Measurements from ENCODE around the gene FOXO3B.
"Not testable (repeated sequence)": the region's sequence is repeated elsewhere in the genome, so short reads cannot be mapped to it uniquely, and the experiment has no call there.

Gene FOXO3B

DNA sequence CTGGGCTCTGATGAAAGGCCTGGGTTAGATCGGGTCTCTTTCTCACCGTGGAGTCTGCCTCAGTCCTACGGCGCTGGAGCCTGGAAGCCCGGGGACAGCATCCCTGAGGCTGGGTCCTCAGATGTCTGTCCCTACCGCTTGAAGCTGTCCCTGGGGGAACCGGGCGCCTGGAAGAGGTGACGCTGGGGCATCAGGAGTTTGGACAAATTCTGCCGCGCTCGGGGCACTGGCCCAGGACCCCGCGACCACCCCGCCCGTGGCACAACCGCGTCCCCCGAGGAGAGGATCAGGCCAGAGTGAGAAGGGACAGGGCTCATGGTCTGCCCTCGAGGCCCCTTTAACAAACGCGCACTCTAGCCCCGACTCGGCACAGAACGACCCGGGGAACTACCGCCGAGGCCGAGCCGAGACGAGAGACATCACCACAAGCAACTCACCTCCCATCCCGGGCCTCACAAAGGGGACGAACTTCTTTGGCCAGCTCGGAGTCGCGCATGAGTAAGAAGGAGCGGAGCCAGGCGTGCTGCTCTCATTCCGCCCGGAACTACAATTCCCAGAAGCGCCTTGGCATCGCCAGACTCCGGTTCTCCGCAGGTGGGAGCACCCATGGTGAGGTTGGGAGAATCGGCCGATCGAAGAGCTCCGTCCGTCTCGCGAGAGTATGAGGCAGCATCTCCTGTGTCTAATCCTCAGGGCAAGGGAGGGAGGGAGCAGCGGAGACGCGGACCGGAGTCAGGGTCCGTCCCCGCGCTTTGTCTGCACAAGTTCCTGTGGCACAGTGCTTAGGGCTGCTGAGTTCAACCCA is at the start of gene FOXO3B:
Gene FOXO3B (minus strand): TSS at position 548 of the 805 bp plus-strand sequence. CDS start 663 bp downstream, outside the sequence.
- DNase-seq (ENCODE audit: low read depth in 2 of 2): peak; percentile 56 to 70

DNA sequence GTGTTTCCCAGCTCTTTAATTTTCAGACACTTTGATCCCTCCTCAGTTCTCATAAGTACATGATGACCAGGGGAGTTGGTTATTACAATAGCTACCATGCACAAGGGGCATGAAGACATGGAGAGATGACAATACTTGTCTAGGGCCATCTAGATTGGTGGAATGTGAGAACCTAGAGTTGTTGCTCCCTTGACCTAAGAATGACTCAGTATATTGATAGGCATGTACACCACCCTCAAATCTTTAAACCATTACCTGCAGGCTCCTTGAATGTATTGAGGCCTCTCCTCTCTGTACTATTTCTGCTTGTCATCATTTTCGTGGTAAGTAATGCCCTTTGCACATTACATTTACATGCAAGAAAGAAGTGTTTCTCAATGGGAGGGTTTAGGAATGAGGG is 41.4 kb upstream of the FOXO3B start:
- not testable (repeated sequence) for DNase-seq (ENCODE audit: low read depth in 2 of 2)

DNA sequence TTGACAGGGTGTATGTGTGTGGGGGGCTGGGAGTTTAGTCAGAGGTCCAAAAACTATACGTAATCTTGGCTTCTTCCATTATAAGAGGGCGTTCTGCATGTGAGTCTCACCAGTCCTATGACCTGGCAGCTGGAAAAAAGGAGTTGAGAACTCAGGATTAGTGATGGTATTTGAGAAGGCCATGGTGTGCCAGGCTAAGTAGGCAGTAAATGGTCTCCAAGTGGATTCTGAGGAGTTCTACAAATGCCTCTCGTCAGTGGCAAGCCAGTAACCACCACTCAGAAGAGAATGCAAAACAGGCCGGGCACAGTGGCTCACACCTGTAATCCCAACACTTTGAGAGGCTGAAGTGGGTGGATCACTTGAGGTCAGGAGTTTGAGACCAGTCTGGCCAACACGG is 40.5 kb upstream of the FOXO3B start:
- DNase-seq (ENCODE audit: low read depth in 2 of 2): not testable (repeated sequence)

DNA sequence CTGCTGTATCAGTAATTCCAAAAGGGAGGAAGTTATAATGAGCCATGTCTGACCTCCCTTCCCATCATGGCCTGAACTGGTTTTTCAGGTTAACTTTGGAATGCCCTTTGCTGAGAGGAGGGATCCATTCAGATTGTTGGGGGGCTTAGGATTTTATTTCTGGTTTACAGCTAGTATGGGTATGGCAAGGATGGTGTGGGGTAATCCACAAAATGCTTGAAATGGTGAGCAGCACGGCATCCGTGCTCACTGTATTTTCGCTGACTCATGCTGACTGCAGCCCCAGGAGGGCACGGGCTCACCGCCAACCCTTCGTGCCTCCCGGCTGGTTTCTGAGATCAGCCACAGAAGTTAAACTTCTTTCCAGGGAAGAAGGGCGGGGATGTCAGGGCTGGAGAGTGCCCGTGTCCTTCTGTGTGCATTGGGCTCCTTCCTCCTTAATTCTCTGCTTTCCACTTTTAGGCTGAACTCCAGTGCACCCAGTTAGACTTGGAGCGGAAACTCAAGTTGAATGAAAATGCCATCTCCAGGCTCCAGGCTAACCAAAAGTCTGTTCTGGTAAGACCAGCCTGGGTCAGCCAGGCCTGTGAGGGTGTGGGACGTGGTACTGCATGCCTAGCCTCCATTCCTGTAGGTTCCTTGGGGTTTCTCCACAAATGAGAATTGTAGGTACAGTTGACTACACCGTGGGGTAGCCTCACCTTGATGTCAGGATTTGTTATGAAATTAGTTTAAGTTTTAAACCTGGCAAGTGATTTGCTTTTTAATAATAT is 39.8 kb upstream of the FOXO3B start:
- not testable (repeated sequence) for DNase-seq (ENCODE audit: low read depth in 2 of 2)

DNA sequence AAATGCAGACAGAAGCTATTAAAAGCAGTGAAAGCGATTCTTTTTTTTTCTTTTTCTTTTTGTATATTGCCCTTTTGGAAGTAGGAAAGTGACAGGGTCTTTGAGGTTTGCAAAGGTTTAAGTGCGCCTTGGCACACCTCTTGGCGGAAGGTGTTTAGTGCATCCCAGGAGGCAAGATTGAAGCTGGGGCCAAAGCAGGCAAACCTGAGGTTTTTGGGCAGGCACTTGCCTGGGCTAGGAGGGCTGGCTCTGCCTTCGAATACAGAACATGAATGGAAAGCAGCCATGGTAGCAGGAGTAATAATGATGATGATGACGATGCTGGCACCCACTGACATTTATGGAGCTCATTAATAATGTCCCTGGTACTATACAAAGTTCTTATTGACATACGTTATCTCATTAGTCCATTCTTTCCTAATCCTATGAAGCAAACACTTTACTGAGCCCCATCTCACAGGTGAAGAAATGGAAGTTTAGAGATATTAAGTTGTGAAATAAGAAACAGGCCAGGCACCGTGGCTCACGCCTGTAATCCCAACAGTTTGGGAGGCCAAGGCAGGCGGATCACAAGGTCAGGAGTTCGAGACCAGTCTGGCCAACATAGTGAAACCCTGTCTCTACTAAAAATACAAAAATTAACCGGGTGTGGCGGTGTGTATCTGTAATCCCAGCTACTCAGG is 37.5 kb upstream of the FOXO3B start:
- not testable (repeated sequence) for DNase-seq (ENCODE audit: low read depth in 2 of 2)

DNA sequence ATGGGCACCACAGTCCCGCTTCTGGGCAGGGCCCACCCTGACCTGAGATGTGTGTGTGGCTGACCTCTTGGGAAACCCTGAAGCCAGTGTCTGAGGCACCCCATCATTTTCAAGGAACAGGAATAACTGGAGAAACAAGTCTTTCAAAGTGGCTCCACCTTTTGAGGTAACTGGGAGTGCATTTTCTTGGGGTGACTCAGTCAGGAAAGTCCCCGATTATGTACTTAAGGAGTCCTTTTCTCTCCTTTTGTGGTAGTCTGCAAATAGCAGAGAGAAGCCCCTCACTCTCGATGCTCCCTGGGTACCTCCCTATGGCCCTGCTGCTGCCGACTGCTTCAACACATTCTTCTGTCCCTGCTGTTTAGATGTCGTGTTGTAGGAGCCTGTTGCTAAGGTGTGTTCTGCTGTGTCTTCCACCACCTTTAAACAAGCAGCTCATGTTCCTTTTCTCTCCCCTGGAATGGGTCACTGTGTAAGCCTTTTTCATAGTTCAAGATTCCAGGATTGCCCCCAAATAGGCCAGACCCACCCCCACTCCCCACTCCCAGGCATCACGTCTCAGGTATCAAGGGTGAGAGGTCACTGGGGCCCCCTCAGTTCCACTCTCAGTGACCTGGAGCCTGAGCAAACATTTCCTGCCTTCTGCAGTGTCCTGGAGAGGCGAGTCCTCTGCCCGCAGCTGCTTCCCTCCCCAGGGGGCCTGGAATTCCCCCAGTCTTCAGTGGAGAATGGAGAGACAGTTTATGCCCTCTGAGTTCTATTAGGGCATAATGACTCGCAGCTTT is 36.7 kb upstream of the FOXO3B start:
- not testable (repeated sequence) for DNase-seq (ENCODE audit: low read depth in 2 of 2)

DNA sequence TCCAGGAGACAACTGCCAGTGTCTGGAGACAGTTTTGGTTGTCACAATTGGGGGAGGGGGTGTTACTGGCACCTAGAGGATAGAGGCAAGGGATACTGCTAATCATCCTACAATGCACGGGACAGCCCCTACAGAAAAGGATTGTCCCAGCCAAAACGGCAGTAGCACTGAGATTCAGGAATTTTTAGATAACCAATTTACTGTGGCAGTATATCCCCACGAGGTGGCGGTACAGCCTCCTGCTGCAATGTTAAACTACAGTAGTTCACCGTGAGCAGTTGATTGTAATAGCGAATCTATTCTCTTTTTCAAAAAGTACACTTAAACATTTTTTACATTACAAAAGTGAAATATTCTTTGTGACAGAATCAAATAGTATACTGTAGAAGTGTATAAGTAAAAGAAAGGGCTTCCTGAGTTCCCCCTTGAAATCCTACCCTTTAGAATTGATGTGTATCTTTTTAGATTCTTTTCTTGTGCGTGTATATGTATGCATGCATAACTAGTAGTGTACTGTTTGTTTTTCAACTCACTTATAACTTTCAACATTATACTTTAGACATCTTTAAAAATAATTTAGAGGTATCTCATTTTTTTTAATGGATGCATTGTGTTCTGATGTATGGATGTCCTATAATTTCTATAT is 30.4 kb upstream of the FOXO3B start:
- DNase-seq (ENCODE audit: low read depth in 2 of 2): peak; percentile 23 to 52

DNA sequence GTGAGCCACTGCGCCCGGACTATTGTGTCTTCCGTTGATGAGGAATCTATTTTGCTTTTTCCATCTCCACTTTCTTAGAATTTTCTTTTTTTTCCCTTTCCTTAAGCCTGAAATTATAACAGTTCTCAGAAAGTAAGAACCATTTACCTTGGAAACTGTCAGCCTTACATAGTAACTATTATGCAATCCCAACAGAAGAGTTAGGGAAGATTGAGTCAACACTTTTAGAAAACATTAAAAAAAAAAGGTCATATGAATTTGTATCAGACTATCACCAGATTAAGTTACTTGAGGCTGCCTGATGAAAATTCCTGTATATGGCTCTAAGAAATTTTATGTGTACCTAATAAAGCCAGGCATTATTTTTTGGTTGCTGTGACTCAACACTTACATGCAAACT is 26.1 kb upstream of the FOXO3B start:
- DNase-seq (ENCODE audit: low read depth in 2 of 2): not testable (repeated sequence)

DNA sequence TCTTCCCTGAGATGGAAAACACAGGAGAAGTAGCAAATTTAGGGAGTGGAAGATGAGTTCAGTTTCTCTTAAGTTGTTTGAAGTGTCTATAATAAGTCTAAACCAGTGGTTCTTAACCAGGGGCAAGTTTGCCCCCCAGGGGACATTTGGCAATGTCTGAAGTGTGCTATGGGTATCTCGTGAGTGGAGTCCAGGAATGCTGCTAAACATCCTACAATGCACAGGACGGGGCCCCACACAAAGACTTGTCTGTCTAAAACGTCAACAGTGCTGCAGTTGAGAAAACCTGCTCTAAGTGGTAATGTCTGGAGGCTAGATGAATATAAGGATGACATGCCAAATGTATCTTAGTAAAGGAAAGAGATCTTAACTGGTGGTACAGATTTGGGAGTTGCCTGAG is 23.8 kb upstream of the FOXO3B start:
- not testable (repeated sequence) for DNase-seq (ENCODE audit: low read depth in 2 of 2)

DNA sequence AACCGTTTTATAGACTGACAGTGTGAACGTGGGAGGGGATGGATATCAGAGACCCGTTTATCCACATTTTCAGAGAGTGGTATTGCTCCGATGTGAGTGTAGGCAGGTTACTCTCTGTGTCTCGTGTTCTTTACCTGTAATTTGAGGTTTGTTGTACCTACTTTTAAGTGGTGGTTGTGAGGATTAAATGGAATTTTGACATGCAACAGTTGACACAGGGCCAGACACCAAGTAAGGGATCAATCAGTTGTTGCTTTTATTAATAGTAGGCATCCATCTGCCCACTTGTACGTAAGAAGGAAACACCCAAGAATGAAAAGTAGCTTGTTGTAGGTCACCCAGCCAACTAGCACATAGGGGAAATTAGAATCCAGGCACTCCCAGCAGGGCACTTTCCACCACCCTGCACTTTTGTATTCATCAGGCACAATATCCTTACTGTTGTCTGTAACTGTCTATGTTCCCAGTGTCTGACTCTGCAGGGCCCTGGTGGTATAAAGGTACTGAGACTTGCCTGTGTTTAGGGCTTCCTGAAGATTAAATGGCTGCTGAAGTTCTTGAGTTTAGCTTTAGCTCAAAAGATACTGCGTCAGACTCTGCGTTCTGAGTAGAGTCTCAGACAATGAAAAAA is 16.5 kb upstream of the FOXO3B start:
- not testable (repeated sequence) for DNase-seq (ENCODE audit: low read depth in 2 of 2)

DNA sequence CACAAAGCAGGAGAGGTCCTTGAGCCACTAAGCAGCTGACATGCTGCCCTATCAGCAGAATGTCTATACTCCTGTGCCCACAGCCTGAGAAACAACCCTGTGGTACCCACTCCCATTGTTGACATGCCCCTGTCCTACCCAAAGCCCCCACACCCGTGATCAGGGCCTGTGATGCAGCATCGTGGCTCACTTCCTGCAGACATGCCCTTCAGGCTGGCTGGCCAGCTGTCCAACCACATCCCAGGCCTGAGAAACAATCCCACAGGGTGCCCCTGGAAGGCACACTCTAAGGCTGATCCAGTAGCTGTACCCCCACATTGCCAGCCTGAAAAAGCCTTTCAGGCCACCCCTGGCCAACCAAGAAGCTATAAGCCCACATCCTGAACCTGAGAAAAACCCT is 13.0 kb upstream of the FOXO3B start:
- DNase-seq (ENCODE audit: low read depth in 2 of 2): not testable (repeated sequence)

DNA sequence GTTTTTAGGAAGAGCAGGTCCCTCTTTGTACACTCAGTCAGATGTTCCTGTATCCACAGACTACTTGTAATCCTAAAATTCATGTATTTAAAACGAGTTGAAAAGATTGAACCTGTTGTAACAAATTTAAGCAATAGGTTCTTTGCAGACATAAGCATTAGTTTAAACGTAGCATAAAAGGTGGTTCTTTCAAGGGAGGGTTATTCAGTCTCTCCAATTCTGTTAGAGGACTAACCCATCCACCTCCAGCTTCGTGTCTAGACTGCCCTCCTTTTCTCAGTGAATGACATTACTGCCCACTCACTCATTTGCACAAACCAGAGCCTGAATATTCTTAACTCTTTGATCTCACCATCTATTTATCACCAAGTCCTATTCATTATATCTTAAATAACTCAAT is 554 bp upstream of the FOXO3B start:
- not testable (repeated sequence) for DNase-seq (ENCODE audit: low read depth in 2 of 2)

DNA sequence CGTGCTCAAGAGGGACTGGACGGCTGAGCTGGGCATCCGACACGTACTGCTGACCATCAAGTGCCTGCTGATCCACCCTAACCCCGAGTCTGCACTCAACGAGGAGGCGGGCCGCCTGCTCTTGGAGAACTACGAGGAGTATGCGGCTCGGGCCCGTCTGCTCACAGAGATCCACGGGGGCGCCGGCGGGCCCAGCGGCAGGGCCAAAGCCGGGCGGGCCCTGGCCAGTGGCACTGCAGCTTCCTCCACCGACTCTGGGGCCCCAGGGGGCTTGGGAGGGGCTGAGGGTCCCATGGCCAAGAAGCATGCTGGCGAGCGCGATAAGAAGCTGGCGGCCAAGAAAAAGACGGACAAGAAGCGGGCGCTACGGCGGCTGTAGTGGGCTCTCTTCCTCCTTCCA is 4.7 kb downstream of the FOXO3B start:
- not testable (repeated sequence) for DNase-seq (ENCODE audit: low read depth in 2 of 2)

DNA sequence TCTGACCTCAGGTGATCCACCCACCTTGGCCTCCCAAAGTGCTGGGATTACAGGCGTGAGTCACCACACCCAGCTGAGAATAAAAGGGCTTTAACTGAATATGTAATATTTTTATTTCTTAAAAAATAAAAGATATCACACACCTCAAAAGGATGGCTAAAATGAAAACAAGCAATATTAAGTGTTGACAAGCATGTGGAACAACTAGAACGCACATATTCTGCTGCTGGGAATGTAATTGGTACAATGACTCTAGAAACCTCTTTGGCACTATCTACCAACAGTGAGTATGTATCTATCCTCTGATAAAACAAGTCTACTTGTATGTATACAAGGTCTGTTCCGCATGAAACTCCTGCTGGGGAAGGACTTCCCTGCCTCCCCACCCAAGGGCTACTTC is 5.2 kb downstream of the FOXO3B start:
- not testable (repeated sequence) for DNase-seq (ENCODE audit: low read depth in 2 of 2)

DNA sequence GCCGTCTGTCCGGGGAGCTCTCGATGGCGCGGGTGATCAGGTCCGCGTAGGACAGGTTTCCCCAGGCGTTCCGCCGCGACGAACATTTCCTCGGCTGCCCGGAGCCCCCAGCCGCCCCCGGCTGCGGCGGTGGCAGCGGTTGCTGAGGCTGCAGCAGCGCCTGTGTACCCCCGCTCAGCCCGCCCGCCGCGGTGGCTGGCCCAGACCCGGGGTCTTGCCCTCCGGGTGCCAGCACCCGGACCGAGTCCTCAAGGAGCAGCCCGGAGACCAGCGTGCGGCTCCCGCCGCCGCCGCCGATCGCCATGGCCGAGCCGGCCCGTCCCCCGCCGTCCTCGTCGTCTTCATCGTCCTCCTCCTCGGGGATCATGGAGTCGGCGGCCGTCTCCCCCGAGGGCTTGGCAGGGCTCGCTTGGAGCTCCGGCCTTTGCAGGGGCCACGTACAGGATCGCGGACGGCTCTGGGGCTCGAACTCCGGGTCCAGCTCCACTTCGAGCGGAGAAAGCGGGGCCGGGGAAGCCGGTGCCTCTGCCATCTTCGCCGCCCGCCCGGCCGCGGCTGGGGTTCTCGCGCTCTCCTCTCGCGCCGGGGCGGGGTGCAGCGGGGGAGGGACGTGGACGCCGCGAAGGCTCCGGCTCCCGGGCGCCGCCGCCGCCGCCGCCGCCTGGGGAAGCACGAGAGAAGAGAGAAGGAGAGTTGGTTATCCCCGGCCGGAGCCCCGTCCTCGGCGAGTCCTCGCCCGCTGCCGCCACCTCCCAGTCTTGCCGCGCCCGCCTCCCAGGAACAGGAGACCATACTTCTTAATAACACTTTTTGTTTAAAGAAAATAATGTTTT is 9.5 kb downstream of the FOXO3B start:
- not testable (repeated sequence) for DNase-seq (ENCODE audit: low read depth in 2 of 2)

DNA sequence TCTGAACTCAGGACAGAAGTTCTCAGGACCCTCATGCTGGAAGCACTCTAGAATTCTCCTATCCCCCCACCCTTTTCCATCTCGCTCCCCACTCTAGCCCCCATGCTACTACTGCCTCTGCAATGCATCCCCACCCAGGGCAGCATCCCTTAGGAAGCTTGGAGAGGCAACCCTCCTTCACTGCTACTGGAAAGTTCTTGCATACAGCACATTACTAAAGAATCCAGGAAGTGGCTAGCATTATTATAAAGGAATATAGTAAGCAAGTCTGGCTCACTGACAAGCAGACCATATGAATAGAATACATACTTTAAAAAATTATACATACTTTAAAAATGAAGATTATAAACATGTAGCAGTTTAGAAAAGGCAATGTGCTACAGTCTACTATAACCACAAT is 13.5 kb downstream of the FOXO3B start:
- DNase-seq (ENCODE audit: low read depth in 2 of 2): not testable (repeated sequence)

DNA sequence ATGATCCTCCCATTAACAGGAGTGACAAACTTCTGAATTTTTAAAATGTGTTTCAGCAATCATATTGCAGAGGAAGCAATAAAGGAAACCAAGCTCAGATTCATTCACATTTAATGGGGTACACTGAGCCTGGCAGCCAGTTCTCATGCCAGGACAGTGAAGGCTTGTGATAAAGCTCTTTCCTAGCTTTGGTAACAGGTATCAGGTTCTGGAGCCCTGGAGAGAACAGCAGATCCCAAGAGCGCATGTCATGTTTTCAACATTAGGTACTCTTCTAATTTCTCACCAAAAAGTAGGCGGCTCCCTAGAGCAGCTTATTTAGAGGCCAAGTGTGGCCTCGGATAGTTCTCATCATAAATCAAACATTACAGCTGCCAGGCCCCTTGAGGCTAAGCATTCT is 14.6 kb downstream of the FOXO3B start:
- DNase-seq (ENCODE audit: low read depth in 2 of 2): not testable (repeated sequence)

DNA sequence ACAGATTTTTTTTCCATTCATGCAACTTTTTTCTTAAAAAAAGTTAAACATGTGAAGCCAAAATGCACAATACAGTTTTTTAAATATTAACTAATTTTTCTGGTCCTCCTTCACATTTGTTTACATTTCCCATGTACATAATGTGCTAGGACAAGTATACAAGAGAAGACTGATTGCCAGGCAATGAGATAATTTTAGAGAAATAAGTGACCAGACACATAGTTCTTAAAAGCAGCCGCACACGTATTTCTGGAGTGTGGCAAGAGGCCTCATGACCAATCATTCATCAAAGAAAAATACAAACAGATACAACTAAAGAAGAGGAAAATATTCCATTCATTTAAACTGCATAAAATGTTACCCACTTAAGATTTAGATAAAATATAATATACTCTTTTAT is 15.8 kb downstream of the FOXO3B start:
- not testable (repeated sequence) for DNase-seq (ENCODE audit: low read depth in 2 of 2)

DNA sequence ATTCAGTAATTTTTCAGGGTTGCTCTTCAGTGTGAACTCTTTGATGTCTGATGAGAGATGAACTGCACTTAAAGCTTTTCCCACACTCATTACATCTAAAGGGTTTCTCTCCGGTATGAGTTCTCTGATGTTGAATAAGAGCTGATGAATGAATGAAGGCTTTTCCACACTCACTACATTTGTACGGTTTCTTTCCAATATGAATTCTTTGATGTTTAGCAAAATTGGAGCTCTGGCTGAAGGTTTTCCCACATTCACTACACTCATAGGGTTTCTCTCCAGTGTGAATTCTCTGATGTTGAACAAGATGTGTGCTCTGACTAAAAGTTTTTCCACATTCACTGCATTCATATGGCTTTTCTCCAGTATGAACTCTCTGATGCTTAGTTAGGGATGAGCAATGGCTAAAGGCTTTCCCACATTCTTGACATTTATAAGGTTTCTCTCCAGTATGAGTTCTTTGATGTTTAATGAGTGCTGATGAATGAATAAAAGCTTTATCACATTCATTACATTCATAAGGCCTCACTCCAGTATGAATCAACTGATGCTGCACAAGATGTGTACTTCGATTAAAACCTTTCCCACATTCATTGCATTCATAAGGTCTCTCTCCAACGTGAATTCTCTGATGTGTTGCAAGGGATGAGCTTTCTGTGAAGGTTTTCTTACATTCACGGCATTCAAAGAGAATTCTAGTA is 20.0 kb downstream of the FOXO3B start:
- DNase-seq (ENCODE audit: low read depth in 2 of 2): not testable (repeated sequence)

Data from stimulated activated CD8-positive, alpha-beta memory T cell treated with anti-CD3 and anti-CD28 coated beads, Interleukin-2, amount 100 ng/mL, for 48 hours (primary cell).